Stimulated activated CD8-positive, alpha-beta memory T cell treated with anti-CD3 and anti-CD28 coated beads, Interleukin-4, amount 100 ng/mL, for 48 hours (primary cell): Measurements from ENCODE around the gene C1orf198.

Source experiments
- DNase-seq: peaks from one replicate; pipeline ENCODE4 v3.0.0-alpha.2; 2020

The C1orf198 gene

GRCh38 chr1:230891413-230891812 lies 23.1 kb upstream of the C1orf198 start:
- no peak for DNase-seq

- no peak for DNase-seq
Measured at GRCh38 chr1:230884646-230885045, 16.3 kb upstream of the C1orf198 start.

- DNase-seq = no peak
Measured at GRCh38 chr1:230883967-230884366, 15.6 kb upstream of the C1orf198 start.

GRCh38 chr1:230879778-230880177 lies 11.5 kb upstream of the C1orf198 start:
- DNase-seq = no peak

DNA sequence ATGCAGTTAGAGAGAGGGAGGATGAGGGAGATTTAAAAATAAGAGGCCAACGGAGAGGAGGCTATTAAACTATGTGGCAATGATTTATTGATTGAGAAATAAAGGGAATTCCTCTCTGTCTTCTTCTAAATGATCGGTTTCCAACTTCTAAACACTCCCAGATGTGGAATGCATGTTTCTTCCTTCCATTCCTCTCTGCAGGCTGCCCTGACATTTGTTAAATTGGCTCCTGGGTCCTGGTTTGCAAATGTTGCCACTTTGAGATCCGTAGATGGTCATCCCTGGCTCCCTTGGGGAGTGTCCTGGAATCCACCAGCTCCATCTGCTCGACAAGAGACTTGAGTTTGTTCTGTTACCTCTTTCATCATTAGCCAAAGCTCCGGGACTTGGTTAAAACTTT lies 10.3 kb upstream of the C1orf198 start:
- no peak for DNase-seq

DNA sequence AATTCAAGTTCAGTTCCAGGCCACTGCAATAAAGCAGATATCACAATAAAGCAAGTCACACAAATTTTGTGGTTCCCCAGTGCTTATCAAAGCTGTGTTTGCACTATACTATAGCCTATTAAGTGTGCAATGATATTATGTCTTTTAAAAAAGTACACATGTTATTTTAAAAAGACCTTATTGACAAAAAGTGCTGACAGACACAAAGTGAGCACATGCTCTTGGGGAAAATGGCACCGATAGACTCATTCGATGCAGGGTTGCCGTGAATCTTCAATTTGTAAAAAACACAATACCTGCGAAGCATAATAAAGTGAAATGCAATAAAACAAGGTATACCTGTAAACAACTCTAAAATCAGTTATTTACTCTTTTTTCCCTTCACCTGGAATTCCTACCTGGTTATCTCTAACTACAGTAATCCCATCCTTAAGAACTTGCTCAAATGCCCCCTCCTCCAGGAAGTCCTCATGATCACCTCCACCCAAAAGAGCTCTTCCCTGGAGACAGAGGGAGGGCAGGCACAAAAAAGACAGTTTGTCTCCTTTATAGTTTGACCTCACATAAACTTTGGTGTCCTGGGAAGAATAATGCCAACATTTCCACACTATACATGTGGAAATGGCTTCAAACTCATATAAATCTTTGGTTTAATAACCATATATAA lies 9.7 kb upstream of the C1orf198 start:
- no peak for DNase-seq

GRCh38 chr1:230877146-230877923 lies 9.0 kb upstream of the C1orf198 start:
- no peak for DNase-seq

DNA sequence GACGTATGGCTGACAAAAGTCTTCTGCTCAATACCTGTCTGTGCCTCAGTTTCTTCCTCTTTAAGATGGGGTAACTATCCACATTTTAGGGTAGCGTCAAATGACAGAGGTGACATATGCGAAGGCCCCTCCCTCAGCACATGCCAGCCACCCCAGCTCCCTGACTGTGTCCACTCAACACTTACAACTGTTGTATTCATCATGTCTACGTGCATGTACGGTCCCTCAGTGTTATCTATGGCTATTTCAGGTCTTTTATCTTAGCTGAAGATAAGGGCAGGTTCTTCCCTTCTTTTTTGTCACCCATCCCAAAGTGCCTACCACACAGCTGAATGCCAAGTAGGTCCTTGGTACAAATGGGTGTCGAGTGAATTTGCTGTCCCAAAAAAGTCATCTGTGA lies 8.3 kb upstream of the C1orf198 start:
- no peak for DNase-seq

DNA sequence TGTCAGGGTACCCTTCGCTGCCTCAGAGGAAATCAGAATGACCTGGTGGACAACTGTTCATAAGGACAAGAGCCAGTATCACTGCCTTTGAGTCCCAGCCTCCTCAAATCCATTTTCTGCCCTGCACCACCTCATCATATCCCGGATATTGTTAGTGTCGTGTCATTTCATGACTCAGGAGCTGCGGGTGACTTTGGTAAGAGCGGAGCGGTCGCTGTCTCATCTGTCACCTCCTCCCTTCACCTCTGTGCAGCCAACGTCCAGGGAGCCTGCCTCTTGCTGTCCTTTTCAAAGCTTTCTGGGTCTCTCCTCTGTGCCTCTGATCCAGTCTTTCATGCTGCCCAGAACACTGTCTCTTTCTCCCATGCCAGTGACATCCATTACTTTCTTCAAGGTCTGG lies 7.0 kb upstream of the C1orf198 start:
- DNase-seq = no peak

GRCh38 chr1:230870916-230871315 lies 2.6 kb upstream of the C1orf198 start:
- no peak for DNase-seq

GRCh38 chr1:230869500-230869899 lies 1.2 kb upstream of the C1orf198 start:
- DNase-seq = no peak

GRCh38 chr1:230868736-230869385 lies 540 bp upstream of the C1orf198 start:
- DNase-seq = no peak

- DNase-seq = no peak
Measured at GRCh38 chr1:230867101-230867902, 1.0 kb downstream of the C1orf198 start.

GRCh38 chr1:230866171-230867070 lies 1.9 kb downstream of the C1orf198 start:
- no peak for DNase-seq

DNA sequence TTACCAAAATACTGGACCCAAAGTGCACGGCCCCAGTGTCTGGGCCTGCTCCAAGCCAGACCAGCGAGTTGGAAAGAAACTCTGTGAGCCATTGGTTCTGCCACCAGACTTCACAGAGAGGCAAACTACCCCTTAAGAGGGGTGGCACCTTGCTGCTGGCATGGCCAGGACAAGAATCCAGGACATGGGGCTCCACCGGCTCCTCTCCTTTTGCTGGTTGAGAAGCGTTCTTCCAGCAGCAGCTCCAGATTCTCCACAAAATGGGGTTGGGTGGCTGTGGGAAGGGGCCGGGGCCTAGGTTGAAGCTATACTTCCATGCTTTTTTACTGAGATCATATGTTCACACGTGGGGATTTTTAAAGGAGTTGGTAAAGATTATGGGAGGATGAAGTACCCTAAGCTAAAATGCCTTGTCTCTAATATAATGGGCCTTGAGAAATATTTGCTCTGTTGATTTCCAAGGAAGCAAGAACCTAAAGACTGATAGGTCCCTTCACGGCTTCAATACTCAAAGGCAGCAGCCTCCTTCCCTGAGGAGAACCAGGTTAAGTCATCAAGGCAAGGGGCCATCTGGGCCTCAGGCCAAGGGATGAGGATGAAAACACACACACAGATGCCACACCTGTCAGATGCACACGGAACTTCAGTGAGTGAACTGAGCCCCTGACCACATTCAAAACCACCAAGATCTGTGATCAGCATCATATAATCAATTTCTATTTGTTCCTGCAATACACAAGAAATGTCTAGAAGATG lies 3.1 kb downstream of the C1orf198 start:
- no peak for DNase-seq

DNA sequence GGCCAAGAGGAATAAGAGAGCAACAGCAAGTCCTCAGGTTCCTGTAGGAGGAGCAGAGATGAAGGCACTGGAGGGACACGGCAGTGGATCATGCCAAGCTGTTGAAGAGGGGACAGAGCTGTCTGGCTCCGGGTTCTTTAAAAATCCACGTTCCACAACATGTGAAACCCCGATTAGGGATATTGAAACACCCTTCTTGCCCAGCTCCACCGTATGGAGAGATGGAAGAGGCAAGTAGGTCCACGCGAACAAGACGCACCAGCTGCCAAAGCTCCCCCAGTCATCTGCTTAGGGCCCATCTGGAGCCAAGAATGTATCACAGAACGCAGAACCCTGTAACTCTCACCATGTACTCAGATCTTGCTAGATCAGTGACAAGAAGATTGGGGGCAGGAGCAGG lies 3.9 kb downstream of the C1orf198 start:
- DNase-seq = no peak

DNA sequence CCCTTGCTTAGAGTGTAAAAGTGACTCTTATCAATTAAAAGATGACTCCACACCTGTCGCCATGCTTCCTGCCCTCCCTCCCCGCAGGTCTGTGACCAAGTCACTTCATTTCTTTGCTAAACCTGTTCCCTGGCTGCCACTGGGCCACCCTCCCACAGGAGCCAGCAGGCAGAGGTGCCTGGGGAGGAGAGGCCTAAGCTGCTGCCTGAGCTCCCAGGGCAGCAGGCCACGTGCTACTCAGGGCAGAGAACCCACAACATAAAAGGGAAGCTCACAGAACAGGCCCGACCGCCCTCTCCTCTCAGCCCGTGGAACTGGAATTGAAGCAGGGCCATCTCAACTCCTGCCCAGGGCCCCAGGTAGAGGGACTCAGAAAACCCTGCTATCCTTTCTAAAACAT lies 4.9 kb downstream of the C1orf198 start:
- DNase-seq = no peak

DNA sequence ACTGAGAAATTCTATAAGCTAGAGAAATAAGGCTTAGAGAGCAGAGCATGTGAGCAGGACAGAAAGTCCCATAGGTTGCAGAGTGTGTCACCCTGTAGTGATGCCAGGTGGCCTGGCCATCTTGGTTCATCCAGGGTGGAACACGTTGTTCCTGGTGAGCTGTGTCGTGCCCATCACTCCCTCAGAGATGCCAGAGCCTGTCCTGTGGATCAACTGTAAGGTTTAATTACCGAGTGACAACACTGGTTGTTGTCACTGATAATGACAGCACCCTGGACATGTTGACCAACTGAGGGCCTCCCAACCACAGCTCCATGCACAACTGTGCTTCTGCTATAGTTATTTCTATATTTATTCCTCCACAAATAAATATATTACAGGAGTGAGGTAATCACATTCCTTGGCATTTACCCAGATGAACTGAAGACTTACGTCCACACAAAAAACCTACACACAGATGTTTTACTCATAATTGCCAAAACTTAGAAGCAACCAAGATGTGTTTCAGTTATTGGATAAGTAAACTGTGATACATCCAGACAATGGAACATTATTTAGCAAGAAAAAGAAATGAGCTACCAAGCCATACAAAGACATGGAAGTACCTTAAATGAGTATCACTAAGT lies 6.2 kb downstream of the C1orf198 start:
- no peak for DNase-seq

- no peak for DNase-seq
Measured at GRCh38 chr1:230861489-230861888, 6.8 kb downstream of the C1orf198 start.

- DNase-seq = no peak
Measured at GRCh38 chr1:230860617-230861384, 7.5 kb downstream of the C1orf198 start.
